HEK293 (cell line): ENCODE measurements around the gene HSD17B2.

ENCODE experiments used
- CTCF ChIA-PET: fragments of 350-600 bp; formaldehyde crosslinking; extraction: SDS; loops from one replicate; lab custom pipeline; 2021; ENCODE audit warnings: antibody characterized with exemption; lab: Yijun Ruan, JAX
- POLR2A ChIA-PET: fragments of 300-600 bp; formaldehyde crosslinking; extraction: SDS; loops from one replicate; lab custom pipeline; 2020; ENCODE audit warnings: antibody characterized with exemption, inconsistent platforms; lab: Yijun Ruan, JAX
- H3K27ac ChIP-seq: fragments of 200-500 bp; sonication (Bioruptor generic); 2 replicates; pipeline ENCODE4 v1.5.1; 2014; ENCODE audit warnings: low read depth, low read length, control low read depth, inconsistent platforms; ENCODE audit errors: extremely low read depth
- H3K36me3 ChIP-seq, 2 experiments: fragments of 200-500 bp in 1 of 2; sonication (Bioruptor generic) in 1 of 2; 1 replicate in 1 of 2; 2 replicates in 1 of 2; pipeline ENCODE4 v1.5.1; 2014 to 2017; ENCODE audit warnings: inconsistent platforms in 2 of 2, low read length in 2 of 2; ENCODE audit not compliant: control insufficient read depth in 2 of 2, insufficient read depth in 1 of 2
- H3K4me1 ChIP-seq: fragments of 200-500 bp; sonication (Bioruptor generic); 2 replicates; pipeline ENCODE4 v1.5.1; 2014; ENCODE audit warnings: mild to moderate bottlenecking, low read length, inconsistent platforms; ENCODE audit not compliant: control insufficient read depth, insufficient read depth
- H3K4me3 ChIP-seq: 2 replicates; pipeline ENCODE4 v1.5.1; 2011; ENCODE audit warnings: low read depth, mild to moderate bottlenecking, control low read depth, low read length, moderate library complexity
- H3K9me3 ChIP-seq: fragments of 200-500 bp; sonication (Bioruptor generic); 2 replicates; pipeline ENCODE4 v1.5.1; 2014; ENCODE audit warnings: low read depth, low read length, inconsistent platforms; ENCODE audit not compliant: control insufficient read depth, insufficient read depth
- AEBP2 ChIP-seq: fragments of 450-650 bp; formaldehyde crosslinking; IDR thresholded peaks from 2 replicates; pipeline ENCODE4 v1.5.1; 2016; ENCODE audit warnings: missing biosample characterization, missing genetic modification characterization, borderline replicate concordance
- BCL11B ChIP-seq: fragments of 450-650 bp; formaldehyde crosslinking; IDR thresholded peaks from 2 replicates; pipeline ENCODE4 v1.5.1; 2016; ENCODE audit warnings: low read depth, missing biosample characterization, missing genetic modification characterization
- HOXA7 ChIP-seq: sonication (generic); formaldehyde crosslinking; IDR thresholded peaks from 2 replicates; pipeline ENCODE4 v1.8.1; 2022; ENCODE audit warnings: missing genetic modification reagents, borderline replicate concordance
- KLF7 ChIP-seq: fragments of 450-650 bp; formaldehyde crosslinking; IDR thresholded peaks from 2 replicates; pipeline ENCODE4 v1.5.1; 2016; ENCODE audit warnings: missing biosample characterization, missing genetic modification characterization, borderline replicate concordance
- PRDM6 ChIP-seq: fragments of 450-650 bp; formaldehyde crosslinking; IDR thresholded peaks from 2 replicates; pipeline ENCODE4 v1.5.1; 2017; ENCODE audit warnings: missing biosample characterization, missing genetic modification characterization
- REPIN1 ChIP-seq: fragments of 450-650 bp; formaldehyde crosslinking; IDR thresholded peaks from 2 replicates; pipeline ENCODE4 v1.5.1; 2017; ENCODE audit warnings: missing biosample characterization, missing genetic modification characterization, low read depth
- ZBTB1 ChIP-seq: fragments of 450-650 bp; formaldehyde crosslinking; IDR thresholded peaks from 2 replicates; pipeline ENCODE4 v1.5.1; 2016; ENCODE audit warnings: missing biosample characterization, missing genetic modification characterization
- ZBTB26 ChIP-seq: fragments of 450-650 bp; formaldehyde crosslinking; optimal IDR thresholded peaks from 2 replicates; pipeline ENCODE3; 2016; ENCODE audit warnings: missing biosample characterization, mild to moderate bottlenecking, missing genetic modification characterization
- ZNF169 ChIP-seq: fragments of 450-650 bp; formaldehyde crosslinking; IDR thresholded peaks from 2 replicates; pipeline ENCODE4 v1.5.1; 2016; ENCODE audit warnings: missing biosample characterization, missing genetic modification characterization
- ZNF175 ChIP-seq: fragments of 450-650 bp; formaldehyde crosslinking; IDR thresholded peaks from 2 replicates; pipeline ENCODE4 v1.5.1; 2016; ENCODE audit warnings: missing biosample characterization, missing genetic modification characterization
- ZNF354C ChIP-seq: fragments of 450-650 bp; formaldehyde crosslinking; IDR thresholded peaks from 2 replicates; pipeline ENCODE4 v1.5.1; 2016; ENCODE audit warnings: missing biosample characterization, missing genetic modification characterization, low read depth, borderline replicate concordance
- ZNF596 ChIP-seq: fragments of 450-650 bp; IDR thresholded peaks from 2 replicates; pipeline ENCODE4 v1.5.0; 2018; ENCODE audit warnings: missing biosample characterization, mild to moderate bottlenecking, missing genetic modification characterization, moderate library complexity
- ZNF639 ChIP-seq: fragments of 450-650 bp; formaldehyde crosslinking; IDR thresholded peaks from 2 replicates; pipeline ENCODE4 v1.5.1; 2016; ENCODE audit warnings: missing biosample characterization, missing genetic modification characterization
- ZNF677 ChIP-seq: fragments of 450-650 bp; IDR thresholded peaks from 2 replicates; pipeline ENCODE4 v1.5.0; 2018; ENCODE audit warnings: missing biosample characterization, mild to moderate bottlenecking, missing genetic modification characterization, moderate library complexity
- ZNF747 ChIP-seq: fragments of 450-650 bp; formaldehyde crosslinking; IDR thresholded peaks from 2 replicates; pipeline ENCODE4 v1.5.1; 2016; ENCODE audit warnings: missing biosample characterization, missing genetic modification characterization
- ZNF837 ChIP-seq: fragments of 450-650 bp; formaldehyde crosslinking; IDR thresholded peaks from 2 replicates; pipeline ENCODE4 v1.5.1; 2016; ENCODE audit warnings: missing biosample characterization, missing genetic modification characterization
- TF ChIP-seq, protein P1 (sequence below): fragments of 450-650 bp; formaldehyde crosslinking; IDR thresholded peaks from 2 replicates; pipeline ENCODE4 v1.5.1; 2016; ENCODE audit warnings: missing biosample characterization, missing genetic modification characterization
- TF ChIP-seq, protein P2 (sequence below): fragments of 450-650 bp; formaldehyde crosslinking; IDR thresholded peaks from 2 replicates; pipeline ENCODE4 v1.5.1; 2016; ENCODE audit warnings: missing biosample characterization, missing genetic modification characterization
- TF ChIP-seq, protein P3 (sequence below): fragments of 450-650 bp; formaldehyde crosslinking; IDR thresholded peaks from 2 replicates; pipeline ENCODE4 v1.5.1; 2016; ENCODE audit warnings: missing biosample characterization, missing genetic modification characterization
- TF ChIP-seq, protein P4 (sequence below): fragments of 450-650 bp; formaldehyde crosslinking; conservative IDR thresholded peaks from 2 replicates; pipeline ENCODE4 v1.5.1; 2016; ENCODE audit warnings: low read depth, missing biosample characterization, missing genetic modification characterization

HSD17B2 gene

DNA sequence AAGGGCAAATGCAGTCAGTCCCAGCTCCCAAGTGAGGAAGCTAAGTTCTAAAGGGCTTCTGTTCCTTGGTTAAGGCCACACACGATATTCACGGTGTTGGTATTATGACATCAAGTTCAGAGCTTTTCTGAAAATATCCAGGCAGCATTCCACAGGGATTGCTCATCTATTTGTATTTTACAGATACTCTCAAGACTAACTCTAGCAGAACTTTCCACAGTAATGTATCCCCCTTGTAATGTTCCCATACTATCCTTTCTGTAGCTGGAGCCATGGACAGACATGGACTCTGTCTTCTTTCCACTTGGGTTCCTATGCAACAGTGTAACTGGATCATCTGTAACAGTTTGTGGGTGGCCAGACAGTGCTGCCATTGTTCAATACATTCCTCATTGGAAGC lies 37.3 kb upstream of the HSD17B2 start (continued):
- TF ChIP-seq ZNF639 (no peak), ZBTB1 (tag by site-specific recombination) (no peak), ZNF747 (tag by site-specific recombination) (no peak), REPIN1 (tag by site-specific recombination) (no peak), ZNF169 (tag by site-specific recombination) (no peak)
- TF ChIP-seq, all 188 proteins: peak for 0

- H3K36me3 ChIP-seq = no peaks in the 10 kb centered on the region
- no peak for TF ChIP-seq ZNF837 (tag by site-specific recombination)
- no peak for TF ChIP-seq HOXA7 (CRISPR knock-in tag)
- no peak for TF ChIP-seq ZNF354C (tag by site-specific recombination)
- TF ChIP-seq ZNF677 (tag by site-specific recombination) = no peak
- TF ChIP-seq KLF7 = no peak
- no peak for TF ChIP-seq BCL11B
- TF ChIP-seq ZBTB26 (tag by site-specific recombination) = no peak
- no peak for TF ChIP-seq ZNF175 (tag by site-specific recombination)
- TF ChIP-seq, protein P1, sequence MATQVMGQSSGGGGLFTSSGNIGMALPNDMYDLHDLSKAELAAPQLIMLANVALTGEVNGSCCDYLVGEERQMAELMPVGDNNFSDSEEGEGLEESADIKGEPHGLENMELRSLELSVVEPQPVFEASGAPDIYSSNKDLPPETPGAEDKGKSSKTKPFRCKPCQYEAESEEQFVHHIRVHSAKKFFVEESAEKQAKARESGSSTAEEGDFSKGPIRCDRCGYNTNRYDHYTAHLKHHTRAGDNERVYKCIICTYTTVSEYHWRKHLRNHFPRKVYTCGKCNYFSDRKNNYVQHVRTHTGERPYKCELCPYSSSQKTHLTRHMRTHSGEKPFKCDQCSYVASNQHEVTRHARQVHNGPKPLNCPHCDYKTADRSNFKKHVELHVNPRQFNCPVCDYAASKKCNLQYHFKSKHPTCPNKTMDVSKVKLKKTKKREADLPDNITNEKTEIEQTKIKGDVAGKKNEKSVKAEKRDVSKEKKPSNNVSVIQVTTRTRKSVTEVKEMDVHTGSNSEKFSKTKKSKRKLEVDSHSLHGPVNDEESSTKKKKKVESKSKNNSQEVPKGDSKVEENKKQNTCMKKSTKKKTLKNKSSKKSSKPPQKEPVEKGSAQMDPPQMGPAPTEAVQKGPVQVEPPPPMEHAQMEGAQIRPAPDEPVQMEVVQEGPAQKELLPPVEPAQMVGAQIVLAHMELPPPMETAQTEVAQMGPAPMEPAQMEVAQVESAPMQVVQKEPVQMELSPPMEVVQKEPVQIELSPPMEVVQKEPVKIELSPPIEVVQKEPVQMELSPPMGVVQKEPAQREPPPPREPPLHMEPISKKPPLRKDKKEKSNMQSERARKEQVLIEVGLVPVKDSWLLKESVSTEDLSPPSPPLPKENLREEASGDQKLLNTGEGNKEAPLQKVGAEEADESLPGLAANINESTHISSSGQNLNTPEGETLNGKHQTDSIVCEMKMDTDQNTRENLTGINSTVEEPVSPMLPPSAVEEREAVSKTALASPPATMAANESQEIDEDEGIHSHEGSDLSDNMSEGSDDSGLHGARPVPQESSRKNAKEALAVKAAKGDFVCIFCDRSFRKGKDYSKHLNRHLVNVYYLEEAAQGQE = no peak
- TF ChIP-seq PRDM6 (tag by site-specific recombination) = no peak
- TF ChIP-seq ZNF596 (tag by site-specific recombination) = no peak
- TF ChIP-seq, protein P2, sequence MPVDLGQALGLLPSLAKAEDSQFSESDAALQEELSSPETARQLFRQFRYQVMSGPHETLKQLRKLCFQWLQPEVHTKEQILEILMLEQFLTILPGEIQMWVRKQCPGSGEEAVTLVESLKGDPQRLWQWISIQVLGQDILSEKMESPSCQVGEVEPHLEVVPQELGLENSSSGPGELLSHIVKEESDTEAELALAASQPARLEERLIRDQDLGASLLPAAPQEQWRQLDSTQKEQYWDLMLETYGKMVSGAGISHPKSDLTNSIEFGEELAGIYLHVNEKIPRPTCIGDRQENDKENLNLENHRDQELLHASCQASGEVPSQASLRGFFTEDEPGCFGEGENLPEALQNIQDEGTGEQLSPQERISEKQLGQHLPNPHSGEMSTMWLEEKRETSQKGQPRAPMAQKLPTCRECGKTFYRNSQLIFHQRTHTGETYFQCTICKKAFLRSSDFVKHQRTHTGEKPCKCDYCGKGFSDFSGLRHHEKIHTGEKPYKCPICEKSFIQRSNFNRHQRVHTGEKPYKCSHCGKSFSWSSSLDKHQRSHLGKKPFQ (tag by site-specific recombination) = no peak
- TF ChIP-seq, protein P3, sequence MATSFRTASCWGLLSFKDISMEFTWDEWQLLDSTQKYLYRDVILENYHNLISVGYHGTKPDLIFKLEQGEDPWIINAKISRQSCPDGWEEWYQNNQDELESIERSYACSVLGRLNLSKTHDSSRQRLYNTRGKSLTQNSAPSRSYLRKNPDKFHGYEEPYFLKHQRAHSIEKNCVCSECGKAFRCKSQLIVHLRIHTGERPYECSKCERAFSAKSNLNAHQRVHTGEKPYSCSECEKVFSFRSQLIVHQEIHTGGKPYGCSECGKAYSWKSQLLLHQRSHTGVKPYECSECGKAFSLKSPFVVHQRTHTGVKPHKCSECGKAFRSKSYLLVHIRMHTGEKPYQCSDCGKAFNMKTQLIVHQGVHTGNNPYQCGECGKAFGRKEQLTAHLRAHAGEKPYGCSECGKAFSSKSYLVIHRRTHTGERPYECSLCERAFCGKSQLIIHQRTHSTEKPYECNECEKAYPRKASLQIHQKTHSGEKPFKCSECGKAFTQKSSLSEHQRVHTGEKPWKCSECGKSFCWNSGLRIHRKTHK (tag by site-specific recombination) = no peak
- TF ChIP-seq AEBP2 (tag by site-specific recombination) = no peak
- TF ChIP-seq, protein P4, sequence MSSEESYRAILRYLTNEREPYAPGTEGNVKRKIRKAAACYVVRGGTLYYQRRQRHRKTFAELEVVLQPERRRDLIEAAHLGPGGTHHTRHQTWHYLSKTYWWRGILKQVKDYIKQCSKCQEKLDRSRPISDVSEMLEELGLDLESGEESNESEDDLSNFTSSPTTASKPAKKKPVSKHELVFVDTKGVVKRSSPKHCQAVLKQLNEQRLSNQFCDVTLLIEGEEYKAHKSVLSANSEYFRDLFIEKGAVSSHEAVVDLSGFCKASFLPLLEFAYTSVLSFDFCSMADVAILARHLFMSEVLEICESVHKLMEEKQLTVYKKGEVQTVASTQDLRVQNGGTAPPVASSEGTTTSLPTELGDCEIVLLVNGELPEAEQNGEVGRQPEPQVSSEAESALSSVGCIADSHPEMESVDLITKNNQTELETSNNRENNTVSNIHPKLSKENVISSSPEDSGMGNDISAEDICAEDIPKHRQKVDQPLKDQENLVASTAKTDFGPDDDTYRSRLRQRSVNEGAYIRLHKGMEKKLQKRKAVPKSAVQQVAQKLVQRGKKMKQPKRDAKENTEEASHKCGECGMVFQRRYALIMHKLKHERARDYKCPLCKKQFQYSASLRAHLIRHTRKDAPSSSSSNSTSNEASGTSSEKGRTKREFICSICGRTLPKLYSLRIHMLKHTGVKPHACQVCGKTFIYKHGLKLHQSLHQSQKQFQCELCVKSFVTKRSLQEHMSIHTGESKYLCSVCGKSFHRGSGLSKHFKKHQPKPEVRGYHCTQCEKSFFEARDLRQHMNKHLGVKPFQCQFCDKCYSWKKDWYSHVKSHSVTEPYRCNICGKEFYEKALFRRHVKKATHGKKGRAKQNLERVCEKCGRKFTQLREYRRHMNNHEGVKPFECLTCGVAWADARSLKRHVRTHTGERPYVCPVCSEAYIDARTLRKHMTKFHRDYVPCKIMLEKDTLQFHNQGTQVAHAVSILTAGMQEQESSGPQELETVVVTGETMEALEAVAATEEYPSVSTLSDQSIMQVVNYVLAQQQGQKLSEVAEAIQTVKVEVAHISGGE (tag by site-specific recombination) = no peak
Measured at GRCh38 chr16:82002831-82003230, 32.2 kb upstream of the HSD17B2 start.

More at GRCh38 chr16:82002831-82003230, 32.2 kb upstream of the HSD17B2 start:
- H3K4me1 ChIP-seq = no peaks in the 10 kb centered on the region
- H3K4me3 ChIP-seq = no peak overlapping the region
- CTCF ChIA-PET = interaction anchor here (0.5 to 0.7 kb wide), 2 partner anchors 226 to 575 kb away, joined by 3 read pairs; no protein-coding TSS in a partner anchor
- H3K27ac ChIP-seq = no peak overlapping the region
- no peaks in the 10 kb centered on the region for H3K9me3 ChIP-seq
- POLR2A ChIA-PET = no interaction called here
